HepG2 (cell line): Measurements from ENCODE around the gene TNFRSF1B. TPM values are rescaled to one million over a fixed set of nuclear protein-coding genes. Genes with fewer than 3 reads are reported as not detected.

Experiments
- ARID5B ChIP-seq: IDR thresholded peaks from 2 replicates; pipeline ENCODE4 v1.4.0; 2020; ENCODE audit warnings: mild to moderate bottlenecking, missing genetic modification reagents
- E2F2 ChIP-seq: sonication (generic); formaldehyde crosslinking; IDR thresholded peaks from 2 replicates; pipeline ENCODE4 v1.4.0; 2020; ENCODE audit warnings: missing genetic modification reagents, borderline replicate concordance
- FOSL2 ChIP-seq: sonication (generic); formaldehyde crosslinking; IDR thresholded peaks from 2 replicates; pipeline ENCODE4 v1.4.0; 2020; ENCODE audit warnings: missing genetic modification reagents
- GTF2F1 ChIP-seq: fragments of 150-350 bp; IDR thresholded peaks from 2 replicates; pipeline ENCODE4 v1.6.1; 2014; ENCODE audit warnings: low read length
- KDM5B ChIP-seq: sonication (generic); formaldehyde crosslinking; IDR thresholded peaks from 2 replicates; pipeline ENCODE4 v1.4.0; 2020; ENCODE audit warnings: missing genetic modification reagents, mild to moderate bottlenecking, borderline replicate concordance
- KLF9 ChIP-seq: IDR thresholded peaks from 2 replicates; pipeline ENCODE4 v1.6.1; 2016; ENCODE audit warnings: low read depth
- LBX2 ChIP-seq: sonication (generic); formaldehyde crosslinking; IDR thresholded peaks from 2 replicates; pipeline ENCODE4 v1.5.0; 2020; ENCODE audit warnings: missing genetic modification reagents, mild to moderate bottlenecking, borderline replicate concordance
- RFXAP ChIP-seq: sonication (generic); formaldehyde crosslinking; IDR thresholded peaks from 2 replicates; pipeline ENCODE4 v1.4.0; 2020; ENCODE audit warnings: missing genetic modification reagents, borderline replicate concordance
- RXRB ChIP-seq: IDR thresholded peaks from 2 replicates; pipeline ENCODE4 v1.6.1; 2016; ENCODE audit warnings: borderline replicate concordance, missing genetic modification reagents, missing compliant biosample characterization
- TARDBP ChIP-seq: sonication (generic); formaldehyde crosslinking; IDR thresholded peaks from 2 replicates; pipeline ENCODE4 v1.8.0; 2022; ENCODE audit warnings: mild to moderate bottlenecking, missing genetic modification reagents
- UBTF ChIP-seq: sonication (generic); formaldehyde crosslinking; IDR thresholded peaks from 2 replicates; pipeline ENCODE4 v1.4.0; 2020; ENCODE audit warnings: mild to moderate bottlenecking, missing genetic modification reagents
- ZKSCAN1 ChIP-seq: fragments of 150-350 bp; IDR thresholded peaks from 2 replicates; pipeline ENCODE4 v1.6.1; 2014; ENCODE audit warnings: low read length
- ZNF572 ChIP-seq: sonication (generic); formaldehyde crosslinking; IDR thresholded peaks from 2 replicates; pipeline ENCODE4 v1.5.1; 2020; ENCODE audit warnings: mild to moderate bottlenecking, missing genetic modification reagents
- ZNF792 ChIP-seq: IDR thresholded peaks from 2 replicates; pipeline ENCODE4 v1.6.1; 2016
- ZSCAN30 ChIP-seq: sonication (generic); formaldehyde crosslinking; IDR thresholded peaks from 2 replicates; pipeline ENCODE4 v1.5.0; 2020; ENCODE audit warnings: mild to moderate bottlenecking, missing genetic modification reagents
- polyA plus RNA-seq, 8 experiments: library from polyadenylated mRNA; depleted of rRNA in 3 of 8; stranded (reverse) in 7 of 8; unstranded in 1 of 8; fragments of >200 nt; fragmentation: Illumina TruSeq in 4 of 8; extraction: Trizol in 4 of 8; gene quantifications; 2 replicates each; pipeline versions ENCODE4 v1.2.1 to v1.2.3, GENCODE V29; 2011 to 2016; ENCODE audit warnings: low read depth in 4 of 8, missing spikeins in 1 of 8, mixed read lengths in 1 of 8; ENCODE audit not compliant: insufficient read depth in 1 of 8
- total RNA-seq, 5 experiments: library from RNA; depleted of rRNA; stranded (reverse); fragments of >200 nt; fragmentation: Illumina TruSeq; extraction: Trizol; gene quantifications; 2 replicates each; pipeline ENCODE4 v1.2.3, GENCODE V29; 2016; ENCODE audit warnings: low read depth in 1 of 5
- TF ChIP-seq, protein P1 (sequence below): sonication (generic); formaldehyde crosslinking; IDR thresholded peaks from 2 replicates; pipeline ENCODE4 v1.4.0; 2020; ENCODE audit warnings: missing genetic modification reagents

The TNFRSF1B gene
- total and polyA plus RNA-seq, 2 of the 13 experiments (the other 11 are each of a cell fraction or from before 2014, with no cell fraction given): 0.04 to 0.11 TPM

DNA sequence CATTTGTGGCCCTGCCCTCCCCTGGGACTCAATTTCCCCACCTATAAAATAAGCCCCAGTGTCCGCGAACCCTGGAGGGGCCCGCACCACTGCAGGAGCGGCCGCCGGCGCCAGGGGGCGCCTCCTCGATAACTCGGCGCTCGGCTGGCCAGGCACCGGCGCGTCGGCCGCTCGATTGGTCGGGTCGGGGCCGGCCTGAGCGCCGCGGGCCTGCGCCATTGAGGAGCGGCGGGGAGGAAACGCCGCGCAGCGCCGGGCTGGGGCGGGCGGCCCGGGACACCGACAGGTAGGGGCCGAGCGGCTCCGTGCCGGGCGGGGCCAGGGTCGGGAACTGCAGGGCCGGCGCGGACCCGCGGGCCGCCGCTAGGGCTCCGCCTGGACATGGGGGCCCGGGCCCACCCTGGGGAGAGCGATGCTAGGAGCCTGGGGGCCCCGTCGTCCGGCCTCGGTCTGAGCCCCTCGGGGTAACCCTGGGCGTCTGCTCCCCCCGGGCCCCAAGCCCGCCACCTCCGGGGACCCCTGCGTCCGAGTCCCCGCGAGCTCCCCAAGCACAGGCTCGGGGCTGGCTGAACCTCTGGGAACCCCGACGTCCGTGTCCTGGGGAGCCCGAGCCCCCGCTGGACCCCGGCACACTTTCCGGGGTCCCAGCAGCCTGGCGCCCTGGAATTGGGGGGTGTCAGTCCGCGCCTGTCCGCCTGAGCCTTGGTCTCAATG is 63.2 kb downstream of the TNFRSF1B start, which contains the start of gene VPS13D (continued):
- TF ChIP-seq RXRB (CRISPR knock-in tag): no peak
- TF ChIP-seq E2F2 (CRISPR knock-in tag): no peak
- no peak for TF ChIP-seq ARID5B (CRISPR knock-in tag)
- peak; percentile 52; the same call in 1 of the 2 replicates for TF ChIP-seq UBTF (CRISPR knock-in tag)
- no peak for TF ChIP-seq ZNF572 (CRISPR knock-in tag)
- no peak; the same call in 1 of the 2 replicates for TF ChIP-seq TARDBP (CRISPR knock-in tag)
- TF ChIP-seq ZSCAN30: no peak
- TF ChIP-seq GTF2F1: no peak
- no peak for TF ChIP-seq ZKSCAN1
- TF ChIP-seq LBX2 (CRISPR knock-in tag): 0 out of 2 replicates have a peak, but pooled peaks have one; percentile 51
- TF ChIP-seq KDM5B (CRISPR knock-in tag): peak; percentile 40; the same call in 1 of the 2 replicates
- TF ChIP-seq RFXAP (CRISPR knock-in tag): peak; percentile 55; the same call in 1 of the 2 replicates
- TF ChIP-seq, protein P1, sequence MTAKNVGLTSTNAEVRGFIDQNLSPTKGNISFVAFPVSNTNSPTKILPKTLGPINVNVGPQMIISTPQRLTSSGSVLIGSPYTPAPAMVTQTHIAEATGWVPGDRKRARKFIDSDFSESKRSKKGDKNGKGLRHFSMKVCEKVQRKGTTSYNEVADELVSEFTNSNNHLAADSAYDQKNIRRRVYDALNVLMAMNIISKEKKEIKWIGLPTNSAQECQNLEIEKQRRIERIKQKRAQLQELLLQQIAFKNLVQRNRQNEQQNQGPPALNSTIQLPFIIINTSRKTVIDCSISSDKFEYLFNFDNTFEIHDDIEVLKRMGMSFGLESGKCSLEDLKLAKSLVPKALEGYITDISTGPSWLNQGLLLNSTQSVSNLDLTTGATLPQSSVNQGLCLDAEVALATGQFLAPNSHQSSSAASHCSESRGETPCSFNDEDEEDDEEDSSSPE (CRISPR knock-in tag): no peak
- no peak for TF ChIP-seq ZNF792
- TF ChIP-seq KLF9 (CRISPR knock-in tag): no peak
- TF ChIP-seq FOSL2 (CRISPR knock-in tag): no peak
